T-helper 17 cell (primary cell): ENCODE data around the gene FAM162B. TPM values are rescaled to one million over a fixed set of nuclear protein-coding genes. Genes with fewer than 3 reads are reported as not detected.
A peak's percentile ranks its signal among the peaks of the same experiment; 100 is the strongest.

ENCODE experiments used
- ATAC-seq: fragments of 150-1000 bp; cut with Tn5 transposase; 2 replicates; pipeline ENCODE4 v1.10.0; 2021; ENCODE audit warnings: mild to moderate bottlenecking, moderate library complexity
- DNase-seq, 3 donors: peaks; one replicate each; pipeline versions ENCODE4 v3.0.0 to v3.0.0-alpha.2; 2020 to 2021
- H3K9me3 ChIP-seq: one replicate; pipeline ENCODE4 v1.7.0; 2013; ENCODE audit warnings: low read length, mild to moderate bottlenecking; ENCODE audit not compliant: control insufficient read depth, poor library complexity, severe bottlenecking
- H3K27ac Mint-ChIP-seq: one replicate; pipeline ENCODE4 v1.8.0; 2022; ENCODE audit warnings: mild to moderate bottlenecking, moderate library complexity, mixed read lengths
- H3K27me3 Mint-ChIP-seq: one replicate; pipeline ENCODE4 v1.8.0; 2022; ENCODE audit warnings: mixed read lengths
- H3K36me3 Mint-ChIP-seq: one replicate; pipeline ENCODE4 v1.8.0; 2022; ENCODE audit warnings: low read depth, mixed read lengths
- H3K4me1 Mint-ChIP-seq: one replicate; pipeline ENCODE4 v1.8.0; 2022; ENCODE audit warnings: mild to moderate bottlenecking, mixed read lengths
- H3K4me3 Mint-ChIP-seq: one replicate; pipeline ENCODE4 v1.8.0; 2022; ENCODE audit warnings: mild to moderate bottlenecking, moderate library complexity, mixed read lengths
- total RNA-seq, 4 donors: library from RNA in 2 of 4; stranded (reverse) in 2 of 4; gene quantifications; one replicate each; pipeline ENCODE4 v1.2.3 and lab custom pipeline; 2022 to 2026

FAM162B gene
- not detected for total RNA-seq
- total RNA-seq (lab: John Stamatoyannopoulos, UW), result 0 reads per million in 2 donors

- Mint-ChIP-seq H3K36me3 (peaks cover 10% of the 10 kb centered on the region), H3K4me3 (peak within 1 kb of the TSS; percentile 89), H3K27ac (peak within 1 kb of the TSS; percentile 48), H3K4me1 (peaks cover 8% of the 10 kb centered on the region), H3K27me3 (peaks cover 69% of the 10 kb centered on the region)
- no peaks in the 10 kb centered on the region for H3K9me3 ChIP-seq
- no peak for ATAC-seq
- no peak for DNase-seq
Measured at GRCh38 chr6:116764961-116765841, at the start of gene FAM162B. Gene FAM162B, minus strand, starts transcription at chr6:116765719. Its CDS starts 143 bp downstream, at chr6:116765576.

- H3K27ac Mint-ChIP-seq, result no peak overlapping the region
Measured at GRCh38 chr6:116812051-116812650, 46.6 kb upstream of the FAM162B start.

DNA sequence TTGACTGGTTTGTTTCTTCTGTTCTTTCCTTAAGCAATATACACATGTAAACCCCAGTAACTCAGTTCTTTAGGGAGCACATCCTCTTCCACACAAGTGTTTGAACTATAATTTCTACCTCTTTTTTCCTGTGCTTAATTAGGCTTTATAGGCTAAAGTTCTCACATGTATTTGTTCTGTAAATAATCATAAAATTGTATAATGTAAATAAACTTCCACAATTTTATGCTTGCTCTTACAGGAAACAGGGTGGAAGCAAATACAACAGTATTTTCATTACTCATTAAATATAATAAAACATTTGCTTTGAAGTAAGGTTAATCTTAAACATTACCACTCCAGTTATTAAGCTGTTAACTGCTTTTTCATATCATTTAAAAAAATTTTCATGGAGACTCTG is 36.5 kb upstream of the FAM162B start:
- ATAC-seq (no peak), DNase-seq (no peak)
- Mint-ChIP-seq H3K27ac (no peak overlapping the region), H3K27me3 (peaks cover 41% of the 10 kb centered on the region), H3K36me3 (no peaks in the 10 kb centered on the region), H3K4me3 (no peak overlapping the region), H3K4me1 (no peaks in the 10 kb centered on the region)
- no peaks in the 10 kb centered on the region for H3K9me3 ChIP-seq

More at GRCh38 chr6:116812051-116812650, 46.6 kb upstream of the FAM162B start:
- no peak for DNase-seq
- ATAC-seq, result no peak
- no peaks in the 10 kb centered on the region for H3K36me3 Mint-ChIP-seq
- no peak overlapping the region for H3K4me3 Mint-ChIP-seq
- H3K27me3 Mint-ChIP-seq, result no peaks in the 10 kb centered on the region
- H3K4me1 Mint-ChIP-seq, result no peaks in the 10 kb centered on the region
- H3K9me3 ChIP-seq, result peaks cover 4% of the 10 kb centered on the region

GRCh38 chr6:116799945-116800344 is 34.4 kb upstream of the FAM162B start:
- Mint-ChIP-seq H3K27ac (no peak overlapping the region), H3K4me1 (no peaks in the 10 kb centered on the region), H3K4me3 (no peak overlapping the region), H3K27me3 (peaks cover 28% of the 10 kb centered on the region), H3K36me3 (no peaks in the 10 kb centered on the region)
- no peaks in the 10 kb centered on the region for H3K9me3 ChIP-seq
- no peak for ATAC-seq
- DNase-seq, result no peak

DNA sequence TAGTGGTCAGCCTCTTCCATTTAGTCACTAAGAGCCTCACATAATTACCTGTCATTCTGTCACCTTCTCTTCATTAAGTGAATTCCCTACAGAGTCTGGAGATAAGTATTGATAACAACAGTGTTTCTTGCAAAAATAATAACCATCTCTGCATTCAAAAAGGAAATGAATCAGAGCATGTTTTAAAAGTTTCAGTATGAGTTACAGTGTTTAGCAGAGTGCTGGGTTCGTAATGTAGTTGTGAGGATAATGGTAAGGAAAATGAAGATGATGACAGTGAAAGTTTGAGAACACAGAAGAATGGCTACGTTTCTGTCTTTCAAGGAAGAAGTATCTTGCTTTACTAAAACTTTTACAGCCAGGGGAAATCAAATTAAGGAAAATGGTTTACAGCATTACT is 32.1 kb upstream of the FAM162B start:
- ATAC-seq, result no peak
- no peaks in the 10 kb centered on the region for H3K36me3 Mint-ChIP-seq
- H3K27me3 Mint-ChIP-seq, result peaks cover 19% of the 10 kb centered on the region
- H3K9me3 ChIP-seq, result no peaks in the 10 kb centered on the region
- no peaks in the 10 kb centered on the region for H3K4me1 Mint-ChIP-seq
- no peak overlapping the region for H3K4me3 Mint-ChIP-seq
- no peak overlapping the region for H3K27ac Mint-ChIP-seq
- no peak for DNase-seq

DNA sequence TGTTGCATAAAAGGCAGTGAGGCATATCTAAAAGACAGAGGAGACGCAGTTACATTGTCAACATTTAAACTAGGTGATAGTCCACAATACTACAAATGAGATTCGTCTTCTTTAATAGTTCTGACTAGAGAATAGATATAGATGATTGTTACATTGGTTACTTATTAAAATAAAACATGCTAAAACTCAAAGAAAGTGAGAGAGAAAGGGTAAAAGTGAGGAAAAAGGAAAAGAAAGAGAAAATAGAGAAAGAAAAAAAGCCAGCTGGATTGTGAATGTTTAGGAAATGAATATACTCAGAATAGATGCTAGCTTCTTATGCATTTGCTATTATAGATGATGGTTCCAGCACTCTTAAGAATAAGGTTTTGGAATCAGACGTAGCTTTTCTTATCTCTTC is 27.7 kb upstream of the FAM162B start:
- ATAC-seq (no peak), DNase-seq (no peak)
- H3K9me3 ChIP-seq, result no peaks in the 10 kb centered on the region
- Mint-ChIP-seq H3K27ac (no peak overlapping the region), H3K4me3 (no peak overlapping the region), H3K27me3 (peaks cover 8% of the 10 kb centered on the region), H3K36me3 (no peaks in the 10 kb centered on the region), H3K4me1 (no peaks in the 10 kb centered on the region)

DNA sequence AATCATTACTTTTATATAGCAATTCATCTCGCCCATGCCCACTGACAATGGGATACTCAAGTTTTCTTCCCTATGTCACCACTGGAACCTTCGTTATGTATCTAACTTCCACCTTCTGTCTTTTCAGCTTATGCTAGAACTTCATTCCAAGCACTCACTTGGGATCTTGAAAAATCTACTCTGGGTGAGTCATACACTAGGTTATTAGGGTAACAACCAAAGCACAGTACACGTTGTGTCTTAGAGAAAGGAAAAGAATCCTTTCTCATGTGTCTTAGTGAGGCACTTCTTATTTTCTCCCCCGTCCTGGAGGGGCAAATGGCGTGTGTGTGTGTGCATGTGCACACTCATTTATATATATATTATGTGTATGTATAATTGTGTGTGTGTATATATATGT is 18.3 kb upstream of the FAM162B start:
- DNase-seq (no peak), ATAC-seq (no peak)
- Mint-ChIP-seq H3K36me3 (no peaks in the 10 kb centered on the region), H3K4me1 (peaks cover 2% of the 10 kb centered on the region), H3K4me3 (no peak overlapping the region), H3K27me3 (peaks cover 38% of the 10 kb centered on the region), H3K27ac (no peak overlapping the region)
- H3K9me3 ChIP-seq, result no peaks in the 10 kb centered on the region

DNA sequence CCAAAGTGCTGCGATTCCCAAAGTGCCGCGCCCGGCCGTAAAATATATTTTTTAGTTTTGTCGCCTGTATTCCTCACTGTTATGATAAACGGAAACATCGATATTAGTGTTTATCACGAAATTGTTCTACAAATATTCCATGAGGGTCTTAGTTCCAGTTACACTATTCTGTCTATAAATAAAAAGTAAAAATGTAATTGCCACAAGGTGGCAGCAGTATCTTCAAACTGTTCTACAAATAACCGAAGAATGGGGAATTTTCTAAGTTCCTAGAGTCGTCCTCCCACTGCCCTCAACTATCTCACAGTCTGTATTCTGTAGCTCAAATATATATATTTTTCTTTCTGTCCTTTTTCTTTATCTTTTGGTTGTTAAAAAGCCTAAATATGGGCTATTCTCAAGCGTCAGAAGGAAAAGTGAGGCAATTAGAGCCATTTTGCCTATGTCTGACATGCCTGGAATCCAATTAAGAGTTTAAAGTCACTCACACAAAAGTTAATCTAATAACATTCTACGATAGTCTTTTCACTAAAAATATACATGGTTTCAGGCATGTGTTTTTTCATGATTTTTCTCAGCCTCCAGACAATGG is 14.2 kb upstream of the FAM162B start:
- no peaks in the 10 kb centered on the region for H3K9me3 ChIP-seq
- Mint-ChIP-seq H3K36me3 (no peaks in the 10 kb centered on the region), H3K4me1 (peaks cover 2% of the 10 kb centered on the region), H3K27ac (no peak overlapping the region), H3K27me3 (peaks cover 16% of the 10 kb centered on the region), H3K4me3 (no peak overlapping the region)
- ATAC-seq, result no peak
- DNase-seq, result no peak

GRCh38 chr6:116773886-116774285 is 8.4 kb upstream of the FAM162B start:
- H3K4me1 Mint-ChIP-seq, result peaks cover 3% of the 10 kb centered on the region
- no peak for ATAC-seq
- H3K27ac Mint-ChIP-seq, result no peak overlapping the region
- no peak for DNase-seq
- no peaks in the 10 kb centered on the region for H3K36me3 Mint-ChIP-seq
- H3K27me3 Mint-ChIP-seq, result peaks cover 25% of the 10 kb centered on the region
- no peaks in the 10 kb centered on the region for H3K9me3 ChIP-seq
- H3K4me3 Mint-ChIP-seq, result no peak overlapping the region

DNA sequence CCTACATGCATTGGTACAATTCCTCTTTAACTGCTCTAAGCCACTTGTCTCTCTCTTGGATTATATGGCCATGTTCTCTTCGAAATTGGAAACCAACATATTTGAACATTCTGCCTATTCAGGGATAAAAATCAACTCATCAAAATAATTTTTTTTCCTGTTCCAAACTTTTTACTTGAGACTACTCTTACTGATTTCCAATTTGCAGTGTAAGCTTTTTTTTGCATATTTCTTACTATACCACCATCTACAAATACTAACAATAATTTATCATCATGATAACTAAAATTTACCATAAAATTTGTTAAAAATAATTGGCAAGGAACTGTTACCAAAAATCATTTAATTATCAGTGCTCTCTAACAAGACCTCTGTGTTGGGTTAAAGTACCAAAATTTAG is 6.9 kb upstream of the FAM162B start:
- ATAC-seq (no peak), DNase-seq (no peak)
- Mint-ChIP-seq H3K4me1 (peaks cover 3% of the 10 kb centered on the region), H3K27ac (no peak overlapping the region), H3K4me3 (no peak overlapping the region), H3K36me3 (no peaks in the 10 kb centered on the region), H3K27me3 (peaks cover 35% of the 10 kb centered on the region)
- H3K9me3 ChIP-seq, result no peaks in the 10 kb centered on the region

- Mint-ChIP-seq H3K27ac (no peak overlapping the region), H3K36me3 (peaks cover 10% of the 10 kb centered on the region), H3K27me3 (peaks cover 66% of the 10 kb centered on the region), H3K4me1 (peaks cover 9% of the 10 kb centered on the region), H3K4me3 (no peak overlapping the region)
- no peaks in the 10 kb centered on the region for H3K9me3 ChIP-seq
- DNase-seq (no peak), ATAC-seq (no peak)
Measured at GRCh38 chr6:116767715-116768114, 2.2 kb upstream of the FAM162B start.

- H3K4me3 Mint-ChIP-seq, result peak overlapping the region; percentile 89
- H3K36me3 Mint-ChIP-seq, result peaks cover 10% of the 10 kb centered on the region
- DNase-seq (no peak), ATAC-seq (no peak)
- H3K4me1 Mint-ChIP-seq, result peaks cover 8% of the 10 kb centered on the region
- peaks cover 65% of the 10 kb centered on the region for H3K27me3 Mint-ChIP-seq
- no peaks in the 10 kb centered on the region for H3K9me3 ChIP-seq
- peak overlapping the region; percentile 48 for H3K27ac Mint-ChIP-seq
Measured at GRCh38 chr6:116766506-116767176, 1.1 kb upstream of the FAM162B start.

GRCh38 chr6:116764629-116764960 is 924 bp downstream of the FAM162B start:
- Mint-ChIP-seq H3K4me3 (peak overlapping the region; percentile 59), H3K36me3 (peaks cover 12% of the 10 kb centered on the region), H3K27me3 (peaks cover 69% of the 10 kb centered on the region), H3K27ac (no peak overlapping the region), H3K4me1 (peaks cover 8% of the 10 kb centered on the region)
- peak in 1 of 3 donors; percentile 7 for DNase-seq
- ATAC-seq, result no peak
- no peaks in the 10 kb centered on the region for H3K9me3 ChIP-seq
